LoVo (cell line): ENCODE data around the gene ATG101.

Experiments
- DNase-seq: peaks from one replicate; pipeline ENCODE4 v3.0.0-alpha.2; 2016; ENCODE audit warnings: low spot score

ATG101 gene

DNA sequence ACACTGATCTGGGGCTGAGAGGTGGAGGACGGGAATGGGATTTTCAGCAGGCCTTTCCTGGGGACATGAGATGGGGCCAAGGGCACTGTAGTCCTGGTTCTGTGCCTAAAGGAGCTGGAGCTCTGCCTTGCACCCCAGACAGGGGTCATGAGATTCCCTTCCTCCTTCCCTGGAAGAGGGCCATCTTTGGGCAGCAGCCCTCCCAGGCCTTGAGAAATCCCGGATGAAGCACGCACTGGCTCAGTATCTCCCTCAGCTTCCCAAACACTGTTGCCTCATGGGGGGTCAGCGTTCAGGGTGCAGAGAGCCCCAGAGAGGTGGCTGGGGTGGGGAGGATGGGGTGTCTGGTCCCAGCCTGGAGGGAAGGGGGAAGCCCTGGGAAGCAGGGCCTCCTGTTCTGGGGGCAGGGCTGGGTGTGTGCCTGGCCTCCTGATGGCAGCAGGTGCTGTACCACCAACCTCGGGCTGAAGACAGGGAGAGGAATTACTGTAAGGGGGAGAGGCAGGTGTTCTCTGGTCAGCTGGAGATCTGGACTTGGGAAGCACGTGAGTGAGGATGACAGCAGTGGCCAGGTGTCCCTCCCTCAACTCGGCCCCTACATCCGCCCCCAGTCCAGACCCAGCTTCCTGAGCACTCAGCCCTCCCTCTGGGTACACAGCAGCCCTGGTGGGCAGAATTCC is 26.9 kb upstream of the ATG101 start:
- no peak for DNase-seq

- no peak for DNase-seq
These were observed 26.2 kb upstream of the ATG101 start for GRCh38 chr12:52043386-52044212.

GRCh38 chr12:52044292-52044983 is 25.3 kb upstream of the ATG101 start:
- no peak for DNase-seq

GRCh38 chr12:52045794-52046199 is 24.0 kb upstream of the ATG101 start:
- DNase-seq, result peak; percentile 15

GRCh38 chr12:52046859-52047258 is 22.9 kb upstream of the ATG101 start:
- no peak for DNase-seq

GRCh38 chr12:52049286-52049685 is 20.5 kb upstream of the ATG101 start:
- no peak for DNase-seq

DNA sequence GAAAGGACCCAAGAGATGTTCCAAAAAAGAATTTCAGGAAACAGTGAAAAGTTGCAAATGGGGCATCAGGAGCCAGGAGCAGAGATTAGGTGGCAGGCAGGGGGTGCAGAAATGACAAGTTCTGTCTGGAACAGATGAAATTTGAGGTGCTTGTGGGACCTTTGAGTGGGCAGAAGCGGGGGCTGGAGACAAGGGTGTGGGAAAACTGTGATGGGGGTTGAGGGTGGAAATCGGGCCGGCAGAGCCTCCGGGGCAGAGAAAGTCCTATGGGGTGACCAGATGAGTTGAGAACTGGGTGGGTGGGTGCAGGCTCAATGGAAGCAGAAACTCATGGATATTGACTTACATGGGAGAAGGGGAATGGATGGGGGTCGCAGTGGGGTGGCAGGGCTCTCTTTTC is 20.1 kb upstream of the ATG101 start:
- no peak for DNase-seq

GRCh38 chr12:52050116-52050757 is 19.5 kb upstream of the ATG101 start:
- no peak for DNase-seq

GRCh38 chr12:52050758-52051541 is 18.8 kb upstream of the ATG101 start, which contains the start of gene NR4A1:
TSS of gene NR4A1 (plus strand) at chr12:52051442. CDS start at chr12:52054329, 2,887 bp downstream.
- peak; percentile 89 for DNase-seq

- DNase-seq, result no peak
These were observed 17.2 kb upstream of the ATG101 start for GRCh38 chr12:52052468-52053186.

- no peak for DNase-seq
These were observed 16.1 kb upstream of the ATG101 start for GRCh38 chr12:52053536-52054209.

GRCh38 chr12:52054231-52054832 is 15.4 kb upstream of the ATG101 start:
- no peak for DNase-seq

DNA sequence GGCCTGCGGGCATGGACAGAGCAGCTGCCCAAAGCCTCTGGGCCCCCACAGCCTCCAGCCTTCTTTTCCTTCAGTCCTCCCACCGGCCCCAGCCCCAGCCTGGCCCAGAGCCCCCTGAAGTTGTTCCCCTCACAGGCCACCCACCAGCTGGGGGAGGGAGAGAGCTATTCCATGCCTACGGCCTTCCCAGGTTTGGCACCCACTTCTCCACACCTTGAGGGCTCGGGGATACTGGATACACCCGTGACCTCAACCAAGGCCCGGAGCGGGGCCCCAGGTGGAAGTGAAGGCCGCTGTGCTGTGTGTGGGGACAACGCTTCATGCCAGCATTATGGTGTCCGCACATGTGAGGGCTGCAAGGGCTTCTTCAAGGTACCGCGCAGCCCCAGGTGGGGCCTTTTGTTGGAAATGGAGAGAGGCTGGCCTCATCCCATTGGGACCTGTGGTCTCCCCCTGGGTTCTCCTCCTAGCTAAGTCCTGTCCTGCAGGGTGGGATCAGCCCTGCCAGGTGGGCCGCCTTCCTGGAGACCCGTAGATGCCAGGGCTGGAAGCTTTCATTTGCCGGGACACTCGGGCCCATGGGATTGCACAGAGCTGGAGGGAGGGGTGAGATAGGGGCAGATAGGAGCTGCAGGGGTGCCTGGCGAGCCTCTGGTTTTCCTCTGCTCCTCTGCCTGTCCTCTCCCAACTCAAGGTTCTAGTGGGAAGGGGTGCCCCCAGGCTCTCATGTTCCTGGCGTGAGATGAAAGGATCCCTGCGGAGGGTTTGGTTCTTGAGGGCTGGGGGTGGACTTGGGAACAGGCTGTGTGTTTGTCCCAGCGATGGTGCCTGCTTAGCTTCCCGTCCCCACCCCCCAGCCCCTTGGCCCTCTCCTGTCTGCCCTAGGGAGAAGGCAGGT is 14.7 kb upstream of the ATG101 start:
- DNase-seq, result no peak

- no peak for DNase-seq
These were observed 13.8 kb upstream of the ATG101 start for GRCh38 chr12:52055731-52056711.

- DNase-seq, result no peak
These were observed 12.8 kb upstream of the ATG101 start for GRCh38 chr12:52056801-52057637.
